Caco-2 (cell line): ENCODE measurements around the gene MYL4. TPM values are rescaled to one million over a fixed set of nuclear protein-coding genes. Genes with fewer than 3 reads are reported as not detected.

Experiments
- BruUV-seq: library from RNA; stranded (reverse); fragments of 400-500 nt; replicated peaks from 2 replicates; lab custom pipeline; 2021; lab: Mats Ljungman, UMichigan
- CTCF ChIA-PET: fragments of 300-600 bp; sonication (Branson Sonifier 250); formaldehyde crosslinking; loops from one replicate; lab custom pipeline; 2022; ENCODE audit warnings: antibody characterized with exemption; lab: Charles Lee
- POLR2A ChIA-PET: fragments of 300-600 bp; sonication (Branson Sonifier 250); formaldehyde crosslinking; loops from one replicate; lab custom pipeline; 2022; ENCODE audit warnings: antibody characterized with exemption; lab: Charles Lee
- DNase-seq, 2 experiments: peaks; one replicate each; pipeline versions ENCODE4 v3.0.0 to v3.0.0-alpha.2; 2020 to 2022
- H3K27me3 ChIP-seq: replicated peaks from 2 replicates; pipeline ENCODE4 v1.6.0; 2011; ENCODE audit warnings: low read length; ENCODE audit not compliant: control insufficient read depth, insufficient read depth
- H3K36me3 ChIP-seq: 2 replicates; pipeline ENCODE4 v1.5.1; 2011; ENCODE audit warnings: low read length; ENCODE audit not compliant: control insufficient read depth, insufficient read depth
- H3K4me1 ChIP-seq: fragments of 250-450 bp; sonication (Bioruptor Pico); 2 replicates; pipeline ENCODE4 v1.5.1; 2020; ENCODE audit warnings: mild to moderate bottlenecking
- H3K4me3 ChIP-seq: 2 replicates; pipeline ENCODE4 v1.5.1; 2011; ENCODE audit warnings: low read depth, mild to moderate bottlenecking, control low read depth, low read length
- H3K9me3 ChIP-seq: fragments of 250-450 bp; sonication (Bioruptor Pico); 2 replicates; pipeline ENCODE4 v1.5.1; 2020; ENCODE audit warnings: mild to moderate bottlenecking, moderate library complexity
- H3K27ac Mint-ChIP-seq: one replicate; pipeline ENCODE4 v1.8.0; 2022; ENCODE audit warnings: mixed read lengths; ENCODE audit not compliant: unreplicated experiment
- H3K27me3 Mint-ChIP-seq: one replicate; pipeline ENCODE4 v1.8.0; 2022; ENCODE audit warnings: mixed read lengths; ENCODE audit not compliant: insufficient read depth, unreplicated experiment
- H3K36me3 Mint-ChIP-seq: one replicate; pipeline ENCODE4 v1.8.0; 2022; ENCODE audit warnings: mild to moderate bottlenecking, mixed read lengths; ENCODE audit not compliant: insufficient read depth, unreplicated experiment
- H3K4me1 Mint-ChIP-seq: one replicate; pipeline ENCODE4 v1.8.0; 2022; ENCODE audit warnings: low read depth, mixed read lengths; ENCODE audit not compliant: unreplicated experiment
- H3K4me3 Mint-ChIP-seq: one replicate; pipeline ENCODE4 v1.8.0; 2022; ENCODE audit warnings: mild to moderate bottlenecking, moderate library complexity, mixed read lengths; ENCODE audit not compliant: unreplicated experiment
- H3K9me3 Mint-ChIP-seq: one replicate; pipeline ENCODE4 v1.8.0; 2022; ENCODE audit warnings: mixed read lengths; ENCODE audit not compliant: unreplicated experiment
- intact Hi-C: fragments of 100-400 bp; cut with micrococcal nuclease; formaldehyde crosslinking; loops from one replicate; pipeline ENCODE4 v1.10.0; 2022; ENCODE audit not compliant: unreplicated experiment
- total RNA-seq: library from RNA; stranded (reverse); gene quantifications from 2 replicates; pipeline ENCODE4 v1.2.3, GENCODE V29; 2022
- TF ChIP-seq, protein P1 (sequence below), 2 experiments: fragments of 200-600 bp in 1 of 2; IDR thresholded peaks; 1 replicate in 1 of 2; 2 replicates in 1 of 2; pipeline versions ENCODE4 v1.5.1 to v1.8.0; 2011 to 2022; ENCODE audit warnings: antibody characterized with exemption in 1 of 2, control low read depth in 1 of 2, inconsistent platforms in 1 of 2, low read depth in 1 of 2, low read length in 1 of 2, mild to moderate bottlenecking in 1 of 2, moderate library complexity in 1 of 2; ENCODE audit not compliant: insufficient read depth in 1 of 2, severe bottlenecking in 1 of 2, unreplicated experiment in 1 of 2

MYL4 gene
- total RNA-seq, 1 experiment from 2014 or later, result not detected

DNA sequence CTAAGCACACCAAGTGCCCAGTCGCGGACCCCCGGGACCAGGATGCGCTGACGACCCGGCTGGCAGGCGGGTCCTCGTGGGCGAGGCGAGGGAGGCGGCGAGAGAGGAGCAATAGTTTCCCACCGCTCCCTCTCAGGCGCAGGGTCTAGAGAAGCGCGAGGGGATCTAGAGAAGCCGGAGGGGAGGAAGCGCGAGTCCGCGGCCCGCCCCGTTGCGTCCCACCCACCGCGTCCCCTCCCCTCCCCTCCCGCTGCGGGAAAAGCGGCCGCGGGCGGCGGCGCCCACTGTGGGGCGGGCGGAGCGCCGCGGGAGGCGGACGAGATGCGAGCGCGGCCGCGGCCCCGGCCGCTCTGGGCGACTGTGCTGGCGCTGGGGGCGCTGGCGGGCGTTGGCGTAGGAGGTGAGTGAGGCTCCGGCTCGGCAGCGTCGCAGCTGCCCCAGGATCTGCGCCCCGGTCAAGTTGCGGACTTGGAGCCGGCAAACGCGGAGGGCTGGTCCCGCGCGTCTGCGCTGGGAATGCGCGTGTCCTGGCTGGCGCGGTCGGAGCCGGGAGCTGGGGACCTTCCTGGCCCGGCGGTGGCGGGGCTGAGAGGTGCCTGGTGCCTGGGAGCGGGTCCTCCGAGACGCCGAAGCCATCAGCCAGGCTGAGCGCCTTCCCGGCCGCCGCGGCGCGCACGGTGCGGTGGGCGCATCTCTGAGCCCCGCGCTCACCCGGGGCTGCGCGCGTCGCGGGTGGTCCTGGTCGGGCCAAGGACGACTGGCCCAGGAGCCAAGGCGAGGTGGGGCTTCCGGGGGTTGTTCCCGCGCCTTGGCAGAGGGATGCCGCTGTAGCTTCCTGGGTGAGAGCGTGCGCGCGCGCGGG lies 44.6 kb downstream of the MYL4 start, which contains the start of gene ITGB3:
TSS of gene ITGB3 (plus strand) at position 287 of the 862 bp plus-strand sequence. CDS start at position 322, 35 bp downstream.
- POLR2A ChIA-PET, result no interaction called here
- H3K27me3 ChIP-seq, result peaks cover 4% of the 10 kb centered on the region
- TF ChIP-seq, protein P1, sequence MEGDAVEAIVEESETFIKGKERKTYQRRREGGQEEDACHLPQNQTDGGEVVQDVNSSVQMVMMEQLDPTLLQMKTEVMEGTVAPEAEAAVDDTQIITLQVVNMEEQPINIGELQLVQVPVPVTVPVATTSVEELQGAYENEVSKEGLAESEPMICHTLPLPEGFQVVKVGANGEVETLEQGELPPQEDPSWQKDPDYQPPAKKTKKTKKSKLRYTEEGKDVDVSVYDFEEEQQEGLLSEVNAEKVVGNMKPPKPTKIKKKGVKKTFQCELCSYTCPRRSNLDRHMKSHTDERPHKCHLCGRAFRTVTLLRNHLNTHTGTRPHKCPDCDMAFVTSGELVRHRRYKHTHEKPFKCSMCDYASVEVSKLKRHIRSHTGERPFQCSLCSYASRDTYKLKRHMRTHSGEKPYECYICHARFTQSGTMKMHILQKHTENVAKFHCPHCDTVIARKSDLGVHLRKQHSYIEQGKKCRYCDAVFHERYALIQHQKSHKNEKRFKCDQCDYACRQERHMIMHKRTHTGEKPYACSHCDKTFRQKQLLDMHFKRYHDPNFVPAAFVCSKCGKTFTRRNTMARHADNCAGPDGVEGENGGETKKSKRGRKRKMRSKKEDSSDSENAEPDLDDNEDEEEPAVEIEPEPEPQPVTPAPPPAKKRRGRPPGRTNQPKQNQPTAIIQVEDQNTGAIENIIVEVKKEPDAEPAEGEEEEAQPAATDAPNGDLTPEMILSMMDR (IDR thresholded peaks at IDR 0.05; ENCODE audit: insufficient read depth in 1 of 2, low read depth in 1 of 2, low read length in 1 of 2, severe bottlenecking in 1 of 2, unreplicated experiment in 1 of 2), result peak; percentile 43 to 65
- Mint-ChIP-seq H3K36me3 (no peaks in the 10 kb centered on the region), H3K4me3 (peak within 1 kb of the TSS; percentile 78), H3K4me1 (peaks cover 12% of the 10 kb centered on the region), H3K27ac (peak within 1 kb of the TSS; percentile 37), H3K27me3 (peaks cover 5% of the 10 kb centered on the region), H3K9me3 (no peaks in the 10 kb centered on the region)
- intact Hi-C loops, result loop anchor here (1.0 kb wide), 1 partner anchor 62 kb away; no protein-coding TSS in a partner anchor
- H3K4me3 ChIP-seq, result peak within 1 kb of the TSS; percentile 81
- no peaks in the 10 kb centered on the region for H3K36me3 ChIP-seq
- H3K9me3 ChIP-seq, result no peaks in the 10 kb centered on the region
- peaks cover 28% of the 10 kb centered on the region for H3K4me1 ChIP-seq
- peak; percentile 78 to 88 for DNase-seq
- BruUV-seq, result no TSS peak
- CTCF ChIA-PET, result interaction anchor here (0.8 to 1.0 kb wide), 2 partner anchors 60 to 62 kb away, joined by 3 to 7 read pairs; no protein-coding TSS in a partner anchor

DNA sequence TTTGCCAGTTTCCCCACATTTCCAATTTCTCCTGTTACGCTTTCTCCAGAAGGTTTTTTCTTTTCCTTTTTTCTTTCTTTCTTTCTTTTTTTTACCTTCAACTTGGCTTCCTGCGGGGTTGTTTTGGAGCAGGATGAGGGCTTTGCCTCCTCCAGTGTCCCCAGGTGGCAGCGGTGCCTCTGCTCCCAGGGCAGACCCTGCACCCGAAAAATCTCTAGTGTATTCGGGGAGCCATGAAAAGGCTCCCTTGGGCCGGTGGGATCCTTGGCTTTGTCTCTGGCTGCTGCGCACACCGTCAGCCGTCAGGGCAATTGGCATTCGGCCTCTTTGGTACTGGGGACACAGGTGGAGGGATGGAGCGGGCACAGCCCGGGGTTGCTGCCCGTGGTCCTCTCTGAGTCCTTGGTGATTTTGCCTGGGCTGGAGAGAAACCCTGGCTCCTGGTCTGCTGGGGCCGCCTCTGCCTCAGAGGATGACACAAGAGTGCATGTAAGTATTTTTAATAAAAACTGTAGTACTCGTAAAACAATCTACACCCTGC lies 45.3 kb downstream of the MYL4 start:
- no peaks in the 10 kb centered on the region for H3K36me3 Mint-ChIP-seq
- H3K9me3 Mint-ChIP-seq, result no peaks in the 10 kb centered on the region
- POLR2A ChIA-PET, result no interaction called here
- no peaks in the 10 kb centered on the region for H3K9me3 ChIP-seq
- CTCF ChIA-PET, result interaction anchor here (0.8 to 1.0 kb wide), 2 partner anchors 59 to 61 kb away, joined by 3 to 7 read pairs; no protein-coding TSS in a partner anchor
- H3K4me3 ChIP-seq, result peak overlapping the region; percentile 81
- no peaks in the 10 kb centered on the region for H3K36me3 ChIP-seq
- H3K4me1 Mint-ChIP-seq, result peaks cover 12% of the 10 kb centered on the region
- H3K4me1 ChIP-seq, result peaks cover 28% of the 10 kb centered on the region
- peaks cover 4% of the 10 kb centered on the region for H3K27me3 ChIP-seq
- peak overlapping the region; percentile 78 for H3K4me3 Mint-ChIP-seq
- DNase-seq, result no peak
- TF ChIP-seq, protein P1 (IDR thresholded peaks at IDR 0.05; ENCODE audit: insufficient read depth in 1 of 2, low read depth in 1 of 2, low read length in 1 of 2, severe bottlenecking in 1 of 2, unreplicated experiment in 1 of 2), result no peak
- H3K27ac Mint-ChIP-seq, result no peak overlapping the region
- H3K27me3 Mint-ChIP-seq, result peaks cover 5% of the 10 kb centered on the region
- intact Hi-C loops, result loop anchor here (1.0 kb wide), 1 partner anchor 61 kb away; no protein-coding TSS in a partner anchor
- BruUV-seq, result no TSS peak

DNA sequence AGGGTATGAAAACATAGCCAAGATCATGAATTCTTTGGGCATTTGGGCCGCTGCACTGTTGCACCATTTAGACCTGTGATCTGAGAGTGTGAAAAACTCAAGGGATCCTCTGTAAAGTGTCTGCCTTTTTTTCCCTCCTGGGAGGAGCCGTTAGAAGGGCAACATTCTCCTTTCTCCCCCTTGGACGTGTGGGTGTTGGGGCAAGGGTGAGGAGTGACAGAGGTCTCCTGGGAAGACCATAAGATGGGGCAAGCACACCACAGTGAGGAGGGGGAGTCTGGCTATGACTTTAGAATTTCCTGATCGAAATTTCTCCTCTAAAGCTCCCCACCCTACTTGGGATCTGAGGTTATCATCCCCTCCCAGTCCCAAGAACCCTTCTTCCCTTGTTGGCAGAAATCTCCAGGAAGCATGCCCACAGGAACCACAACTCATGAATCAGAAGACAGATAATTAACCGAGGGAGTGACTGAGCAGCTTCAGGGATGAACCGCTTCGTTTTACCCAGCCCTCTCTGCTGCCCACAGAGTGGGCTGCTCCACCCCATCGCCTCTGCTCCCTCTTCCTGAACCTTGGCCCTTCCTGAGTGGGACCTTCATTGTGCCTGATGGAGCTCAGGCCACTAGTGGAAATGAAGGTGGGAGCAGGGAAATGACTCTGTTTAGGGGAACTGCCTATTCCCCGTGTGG lies 48.6 kb downstream of the MYL4 start:
- Histone ChIP-seq H3K4me3 (no peak overlapping the region), H3K4me1 (peaks cover 9% of the 10 kb centered on the region), H3K9me3 (no peaks in the 10 kb centered on the region), H3K36me3 (no peaks in the 10 kb centered on the region), H3K27me3 (peaks cover 4% of the 10 kb centered on the region)
- DNase-seq, result no peak
- Mint-ChIP-seq H3K27me3 (peaks cover 5% of the 10 kb centered on the region), H3K4me1 (peaks cover 2% of the 10 kb centered on the region), H3K36me3 (no peaks in the 10 kb centered on the region), H3K9me3 (no peaks in the 10 kb centered on the region), H3K4me3 (no peak overlapping the region), H3K27ac (no peak overlapping the region)
- POLR2A ChIA-PET, result no interaction called here
- TF ChIP-seq, protein P1 (IDR thresholded peaks at IDR 0.05; ENCODE audit: insufficient read depth in 1 of 2, low read depth in 1 of 2, low read length in 1 of 2, severe bottlenecking in 1 of 2, unreplicated experiment in 1 of 2), result no peak
- CTCF ChIA-PET, result no interaction called here
- intact Hi-C loops, result no loop called here
- BruUV-seq, result no TSS peak
